HCT116 (cell line): Measurements from ENCODE around the gene ROCK1. TPM values are rescaled to one million over a fixed set of nuclear protein-coding genes. Genes with fewer than 3 reads are reported as not detected.

Experiments
- ATAC-seq: fragments of 200-7000 bp; cut with Tn5 transposase; 2 replicates; pipeline ENCODE4 v1.9.1; 2020; ENCODE audit warnings: mild to moderate bottlenecking, moderate library complexity
- BruUV-seq: library from RNA; stranded (reverse); fragments of 400-500 nt; replicated peaks from 2 replicates; lab custom pipeline; 2021; lab: Mats Ljungman, UMichigan
- CTCF ChIA-PET: fragments of 300-600 bp; sonication (Branson Sonifier 250); formaldehyde crosslinking; loops from one replicate; lab custom pipeline; 2021; ENCODE audit warnings: antibody characterized with exemption; lab: Charles Lee
- POLR2A ChIA-PET: fragments of 300-600, 350-600 bp; sonication (Branson Sonifier 250); formaldehyde crosslinking; loops from one replicate; lab custom pipeline; 2021; ENCODE audit warnings: antibody characterized with exemption; lab: Charles Lee
- RAD21 ChIA-PET, 2 experiments: fragments of 300-600 bp; sonication (Branson Sonifier 250); formaldehyde crosslinking; loops; one replicate each; lab custom pipeline; 2023; ENCODE audit warnings: low total read pairs in 2 of 2; ENCODE audit not compliant: uncharacterized antibody in 2 of 2, unreplicated experiment in 2 of 2, low non-redundant PET in 1 of 2; lab: Charles Lee
- DNase-seq: peaks from one replicate; pipeline ENCODE4 v3.0.0-alpha.2; 2010; ENCODE audit warnings: low read depth, low spot score
- H2AFZ ChIP-seq: fragments of 200-600 bp; shearing (Covaris generic), sonication (generic); 2 replicates; pipeline ENCODE4 v1.6.1; 2017; ENCODE audit warnings: low read depth, mixed run types, mixed read lengths, antibody characterized with exemption, low read length; ENCODE audit not compliant: poor library complexity, severe bottlenecking
- H3K27ac ChIP-seq: 2 replicates; pipeline ENCODE4 v1.5.1; 2012; ENCODE audit warnings: low read depth, low read length
- H3K27me3 ChIP-seq: fragments of 200-600 bp; sonication (generic); 2 replicates; pipeline ENCODE4 v1.6.1; 2016; ENCODE audit warnings: mixed run types, low read length, mixed read lengths; ENCODE audit not compliant: insufficient read depth
- H3K36me3 ChIP-seq, 2 experiments: fragments of 200-500 bp in 1 of 2; fragments of 200-600 bp in 1 of 2; sonication (Bioruptor generic) in 1 of 2; sonication (generic) in 1 of 2; 2 replicates each; pipeline versions ENCODE4 v1.5.1 to v1.6.1; 2014 to 2016; ENCODE audit warnings: low read length in 2 of 2, inconsistent platforms in 1 of 2, mixed read lengths in 1 of 2, mixed run types in 1 of 2; ENCODE audit not compliant: insufficient read depth in 2 of 2, control insufficient read depth in 1 of 2
- H3K4me1 ChIP-seq, 2 experiments: fragments of 200-600 bp in 1 of 2; sonication (generic) in 1 of 2; 2 replicates each; pipeline versions ENCODE4 v1.5.1 to v1.6.1; 2012 to 2017; ENCODE audit warnings: low read length in 2 of 2, inconsistent platforms in 1 of 2, mild to moderate bottlenecking in 1 of 2, mixed read lengths in 1 of 2, mixed run types in 1 of 2, moderate library complexity in 1 of 2; ENCODE audit not compliant: insufficient read depth in 2 of 2, control insufficient read depth in 1 of 2
- H3K4me2 ChIP-seq: fragments of 200-600 bp; sonication (generic); 2 replicates; pipeline ENCODE4 v1.6.1; 2017; ENCODE audit warnings: mixed run types, low read length, mixed read lengths
- H3K4me3 ChIP-seq, 2 experiments: fragments of 200-600 bp in 1 of 2; sonication (generic) in 1 of 2; replicated peaks in 1 of 2; 2 replicates each; pipeline ENCODE4 v1.5.1; 2011 to 2016; ENCODE audit warnings: low read length in 2 of 2, control low read depth in 1 of 2, low read depth in 1 of 2, mild to moderate bottlenecking in 1 of 2, mixed read lengths in 1 of 2, mixed run types in 1 of 2
- H3K79me2 ChIP-seq: fragments of 200-600 bp; sonication (generic); 2 replicates; pipeline ENCODE4 v1.6.1; 2017; ENCODE audit warnings: mild to moderate bottlenecking, mixed run types, low read length, moderate library complexity, mixed read lengths; ENCODE audit not compliant: insufficient read depth
- H3K9ac ChIP-seq: fragments of 200-600 bp; sonication (generic); 2 replicates; pipeline ENCODE4 v1.6.1; 2016; ENCODE audit warnings: low read length, mixed read lengths
- H3K9me2 ChIP-seq: fragments of 200-600 bp; sonication (generic), shearing (Covaris generic); 2 replicates; pipeline ENCODE4 v1.6.1; 2017; ENCODE audit warnings: mixed run types, mild to moderate bottlenecking, moderate library complexity; ENCODE audit not compliant: insufficient read depth
- H3K9me3 ChIP-seq, 2 experiments: fragments of 200-500 bp in 1 of 2; fragments of 200-600 bp in 1 of 2; sonication (Bioruptor generic) in 1 of 2; sonication (generic) in 1 of 2; 2 replicates each; pipeline ENCODE4 v1.6.1; 2014 to 2017; ENCODE audit warnings: low read length in 2 of 2, mixed read lengths in 2 of 2, inconsistent platforms in 1 of 2, low read depth in 1 of 2, mild to moderate bottlenecking in 1 of 2, mixed run types in 1 of 2, moderate library complexity in 1 of 2; ENCODE audit not compliant: control insufficient read depth in 1 of 2, insufficient read depth in 1 of 2
- H4K20me1 ChIP-seq: fragments of 200-600 bp; sonication (generic), shearing (Covaris generic); 2 replicates; pipeline ENCODE4 v1.6.1; 2017; ENCODE audit warnings: mixed run types, mild to moderate bottlenecking, moderate library complexity; ENCODE audit not compliant: insufficient read depth
- EZH2phosphoT487 ChIP-seq: fragments of 200-600 bp; IDR thresholded peaks from 2 replicates; pipeline ENCODE4 v1.6.1; 2018; ENCODE audit warnings: antibody characterized with exemption, borderline replicate concordance
- POLR2A ChIP-seq: IDR thresholded peaks from 2 replicates; pipeline ENCODE4 v1.7.0; 2011; ENCODE audit warnings: borderline replicate concordance; ENCODE audit not compliant: insufficient read depth, insufficient read length; ENCODE audit errors: extremely low read depth
- RAD21 ChIP-seq: IDR thresholded peaks from 2 replicates; pipeline ENCODE4 v1.6.1; 2012; ENCODE audit warnings: low read depth, mild to moderate bottlenecking
- SP1 ChIP-seq: IDR thresholded peaks from 2 replicates; pipeline ENCODE4 v1.6.1; 2012; ENCODE audit warnings: low read depth
- YY1 ChIP-seq: IDR thresholded peaks from 2 replicates; pipeline ENCODE4 v1.6.1; 2011; ENCODE audit warnings: low read length, low read depth, moderate library complexity, mild to moderate bottlenecking; ENCODE audit not compliant: insufficient replicate concordance; ENCODE audit errors: extremely low read depth
- ZFX ChIP-seq: fragments of 450-650 bp; IDR thresholded peaks from 2 replicates; pipeline ENCODE4 v1.6.1; 2017
- intact Hi-C: fragments of 100-400 bp; cut with micrococcal nuclease; formaldehyde crosslinking; loops from 2 replicates; pipeline ENCODE4 v1.10.0; 2022
- total RNA-seq: library from RNA; stranded (reverse); gene quantifications from one replicate; pipeline ENCODE4 v1.2.1, GENCODE V29; 2021; ENCODE audit not compliant: unreplicated experiment
- TF ChIP-seq, protein P1 (sequence below), 3 experiments: fragments of 200-600 bp in 1 of 3; sonication (generic) in 1 of 3; IDR thresholded peaks in 2 of 3; conservative IDR thresholded peaks in 1 of 3; 2 replicates each; pipeline ENCODE4 v1.5.1; 2012 to 2017; ENCODE audit warnings: low read depth in 2 of 3, low read length in 2 of 3, antibody characterized with exemption in 1 of 3, borderline replicate concordance in 1 of 3, control low read depth in 1 of 3, mild to moderate bottlenecking in 1 of 3, mixed read lengths in 1 of 3, mixed run types in 1 of 3, moderate library complexity in 1 of 3; ENCODE audit not compliant: insufficient read depth in 1 of 3

Gene ROCK1
- total RNA-seq, 1 experiment from 2014 or later = 38.1 TPM

DNA sequence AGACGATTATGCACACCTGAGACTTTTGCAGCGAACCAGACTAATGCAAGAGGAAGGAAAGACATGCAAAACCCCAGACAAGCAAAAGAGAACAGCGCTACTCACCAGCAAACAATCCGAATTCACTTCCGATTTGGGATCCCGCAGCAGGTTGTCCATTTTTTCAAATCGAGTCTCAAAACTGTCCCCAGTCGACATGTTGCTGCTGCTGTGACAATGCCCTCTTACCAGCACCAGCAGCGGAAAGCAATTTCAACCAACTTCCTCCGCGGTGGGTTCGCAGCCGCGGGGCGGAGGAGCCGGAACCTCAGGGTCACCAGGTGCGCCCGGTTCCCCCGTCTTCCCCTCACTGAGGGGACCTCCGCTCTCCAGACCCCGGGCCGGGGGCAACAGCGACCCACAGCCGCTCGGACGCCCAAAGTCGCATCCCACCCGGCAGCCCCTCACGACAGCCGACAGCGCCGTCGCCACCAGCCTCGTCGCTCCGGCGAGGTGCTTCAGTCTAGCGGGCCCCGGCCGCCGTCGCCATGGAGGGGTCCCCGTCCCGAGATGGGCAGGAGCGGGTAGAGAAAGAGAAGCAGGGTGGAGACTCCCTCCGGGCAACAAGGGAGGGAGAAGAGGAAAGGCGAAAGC is 784 bp downstream of the ROCK1 start:
- Histone ChIP-seq H3K9ac (peak overlapping the region; percentile 86), H3K4me1 (peaks cover 15 to 17% of the 10 kb centered on the region in 2 experiments; a peak in 3 of 4 replicates), H3K4me2 (peak overlapping the region; percentile 84), H3K27me3 (no peaks in the 10 kb centered on the region), H3K79me2 (peaks cover 56% of the 10 kb centered on the region), H2AFZ (no peak overlapping the region), H3K9me2 (no peaks in the 10 kb centered on the region), H3K27ac (peak overlapping the region; percentile 86), H3K9me3 (no peaks in the 10 kb centered on the region), H3K36me3 (no peaks in the 10 kb centered on the region), H3K4me3 (peak overlapping the region; percentile 89 to 92), H4K20me1 (peaks cover 10% of the 10 kb centered on the region; the same call in 1 of the 2 replicates)
- POLR2A ChIA-PET = interaction anchor here (1.3 kb wide), 1 partner anchor 10 kb away, joined by 6 read pairs; no protein-coding TSS in a partner anchor
- TF ChIP-seq EZH2phosphoT487 (no peak), POLR2A (no peak), YY1 (no peak), SP1 (no peak), ZFX (no peak), RAD21 (no peak)
- TF ChIP-seq, protein P1, sequence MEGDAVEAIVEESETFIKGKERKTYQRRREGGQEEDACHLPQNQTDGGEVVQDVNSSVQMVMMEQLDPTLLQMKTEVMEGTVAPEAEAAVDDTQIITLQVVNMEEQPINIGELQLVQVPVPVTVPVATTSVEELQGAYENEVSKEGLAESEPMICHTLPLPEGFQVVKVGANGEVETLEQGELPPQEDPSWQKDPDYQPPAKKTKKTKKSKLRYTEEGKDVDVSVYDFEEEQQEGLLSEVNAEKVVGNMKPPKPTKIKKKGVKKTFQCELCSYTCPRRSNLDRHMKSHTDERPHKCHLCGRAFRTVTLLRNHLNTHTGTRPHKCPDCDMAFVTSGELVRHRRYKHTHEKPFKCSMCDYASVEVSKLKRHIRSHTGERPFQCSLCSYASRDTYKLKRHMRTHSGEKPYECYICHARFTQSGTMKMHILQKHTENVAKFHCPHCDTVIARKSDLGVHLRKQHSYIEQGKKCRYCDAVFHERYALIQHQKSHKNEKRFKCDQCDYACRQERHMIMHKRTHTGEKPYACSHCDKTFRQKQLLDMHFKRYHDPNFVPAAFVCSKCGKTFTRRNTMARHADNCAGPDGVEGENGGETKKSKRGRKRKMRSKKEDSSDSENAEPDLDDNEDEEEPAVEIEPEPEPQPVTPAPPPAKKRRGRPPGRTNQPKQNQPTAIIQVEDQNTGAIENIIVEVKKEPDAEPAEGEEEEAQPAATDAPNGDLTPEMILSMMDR (IDR thresholded peaks at IDR 0.05 in 2 of 3, conservative IDR thresholded peaks at IDR 0.05 in 1 of 3; ENCODE audit: borderline replicate concordance in 1 of 3, insufficient read depth in 1 of 3, low read depth in 2 of 3, low read length in 2 of 3) = no peak
- ATAC-seq (peak; percentile 3; the same call in 1 of the 2 replicates), DNase-seq (no peak)
- CTCF ChIA-PET = no interaction called here
- intact Hi-C loops = loop anchor here (5.0 to 10.0 kb wide), 2 partner anchors 54 to 134 kb away; no protein-coding TSS in a partner anchor
- BruUV-seq = no TSS peak
- RAD21 ChIA-PET = no interaction called here
